ENCODE data around the gene PCF11.

DNA sequence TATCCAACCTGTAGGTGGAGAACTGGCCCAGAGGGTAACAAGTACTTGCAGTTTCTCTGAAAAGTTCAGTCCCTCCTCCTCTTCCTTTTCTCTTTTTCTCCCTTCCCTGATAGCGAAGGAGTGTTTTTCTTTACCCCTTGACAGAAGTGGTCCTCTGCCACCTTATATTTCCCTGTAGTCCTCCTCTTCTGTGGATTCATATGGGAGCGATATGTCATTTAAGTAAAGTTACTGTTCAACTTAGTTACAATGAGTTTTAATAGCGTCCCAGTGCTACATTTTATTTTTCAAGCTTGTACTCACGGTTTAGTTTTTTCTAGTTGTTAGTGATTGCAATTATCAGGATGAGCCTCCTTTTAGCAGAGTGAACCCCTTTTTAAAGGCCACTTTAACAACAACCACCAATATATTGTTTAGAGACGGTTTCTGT, 1.4 kb downstream of the PCF11 start:
- TF ChIP-seq CTCF (IDR thresholded peaks at IDR 0.05) (peak in 1 of 6 experiments; percentile 5), POLR2A (IDR thresholded peaks at IDR 0.05) (no peak)

All from Peyer's patch (tissue), 4 donors.